Measurements from ENCODE around the gene TFPT. TPM values are rescaled to one million over a fixed set of nuclear protein-coding genes. Genes with fewer than 3 reads are reported as not detected.

The TFPT gene
- total RNA-seq, 1 experiment from 2014 or later: 34.2 TPM

DNA sequence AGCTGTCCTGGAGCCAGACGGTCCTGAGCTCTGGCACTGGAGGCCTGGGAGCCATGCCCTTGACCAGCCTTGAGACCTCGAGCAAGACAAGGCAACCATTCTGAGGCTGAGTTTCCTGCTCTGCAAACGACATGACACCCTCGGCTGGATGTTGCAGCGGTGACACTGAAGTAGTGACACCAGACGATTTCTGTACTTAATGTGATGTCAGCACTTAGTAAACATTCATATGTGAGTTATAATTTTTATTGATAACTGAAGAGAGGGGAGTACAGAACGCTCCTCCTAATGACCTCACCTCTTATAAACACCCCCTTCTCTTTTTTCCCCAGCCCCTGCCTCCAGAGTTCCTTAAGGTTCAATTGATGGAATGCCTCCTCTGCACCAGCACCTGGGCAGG is 7.0 kb downstream of the TFPT start:
- DNase-seq: no peak
- Mint-ChIP-seq H3K4me1 (ENCODE audit: low read depth, unreplicated experiment) (no peaks in the 10 kb centered on the region), H3K36me3 (ENCODE audit: insufficient read depth, unreplicated experiment) (peaks cover 69% of the 10 kb centered on the region), H3K27ac (ENCODE audit: unreplicated experiment) (no peak overlapping the region), H3K27me3 (ENCODE audit: unreplicated experiment) (no peaks in the 10 kb centered on the region), H3K4me3 (ENCODE audit: low read depth, unreplicated experiment) (no peak overlapping the region), H3K9me3 (ENCODE audit: low read depth, unreplicated experiment) (no peaks in the 10 kb centered on the region)
- intact Hi-C loops (cut with micrococcal nuclease; ENCODE audit: unreplicated experiment): no loop called here
- TF ChIP-seq, protein P1, sequence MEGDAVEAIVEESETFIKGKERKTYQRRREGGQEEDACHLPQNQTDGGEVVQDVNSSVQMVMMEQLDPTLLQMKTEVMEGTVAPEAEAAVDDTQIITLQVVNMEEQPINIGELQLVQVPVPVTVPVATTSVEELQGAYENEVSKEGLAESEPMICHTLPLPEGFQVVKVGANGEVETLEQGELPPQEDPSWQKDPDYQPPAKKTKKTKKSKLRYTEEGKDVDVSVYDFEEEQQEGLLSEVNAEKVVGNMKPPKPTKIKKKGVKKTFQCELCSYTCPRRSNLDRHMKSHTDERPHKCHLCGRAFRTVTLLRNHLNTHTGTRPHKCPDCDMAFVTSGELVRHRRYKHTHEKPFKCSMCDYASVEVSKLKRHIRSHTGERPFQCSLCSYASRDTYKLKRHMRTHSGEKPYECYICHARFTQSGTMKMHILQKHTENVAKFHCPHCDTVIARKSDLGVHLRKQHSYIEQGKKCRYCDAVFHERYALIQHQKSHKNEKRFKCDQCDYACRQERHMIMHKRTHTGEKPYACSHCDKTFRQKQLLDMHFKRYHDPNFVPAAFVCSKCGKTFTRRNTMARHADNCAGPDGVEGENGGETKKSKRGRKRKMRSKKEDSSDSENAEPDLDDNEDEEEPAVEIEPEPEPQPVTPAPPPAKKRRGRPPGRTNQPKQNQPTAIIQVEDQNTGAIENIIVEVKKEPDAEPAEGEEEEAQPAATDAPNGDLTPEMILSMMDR (IDR thresholded peaks at IDR 0.05; ENCODE audit: unreplicated experiment): no peak
- BruUV-seq (replicated peaks): no TSS peak
- CTCF ChIA-PET: interaction anchor here (0.6 kb wide), 1 partner anchor 20 kb away, joined by 3 read pairs; no protein-coding TSS in a partner anchor

DNA sequence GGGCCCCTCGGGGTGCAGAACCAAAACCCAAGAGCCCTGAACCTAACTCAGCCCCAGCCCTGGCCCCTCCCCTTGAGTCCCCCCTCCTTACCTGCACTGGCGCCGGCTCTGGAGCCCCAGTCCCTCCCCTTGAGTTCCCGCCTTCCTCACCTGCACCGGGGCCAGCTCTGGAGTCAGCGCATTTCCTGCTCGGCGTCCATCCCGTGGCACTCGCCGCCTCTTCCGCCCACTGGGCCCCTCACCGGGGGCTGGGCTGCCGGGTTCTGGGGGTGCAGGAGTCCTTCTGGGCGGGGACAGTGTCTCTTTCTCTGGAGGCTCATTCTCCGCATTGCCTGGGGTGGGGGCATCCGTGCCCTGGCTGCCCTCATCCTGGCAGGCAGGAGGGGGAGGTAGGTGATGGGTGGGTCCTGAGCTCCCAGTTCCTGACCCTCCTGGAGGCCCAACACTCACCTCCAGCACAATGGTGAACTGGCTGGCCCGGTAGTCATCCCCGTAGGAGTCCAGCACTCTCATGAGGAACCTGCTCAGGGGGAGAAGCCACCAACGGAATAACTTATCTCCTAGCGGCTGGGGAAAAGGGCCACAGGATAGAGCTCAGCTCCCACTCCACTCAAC is 7.5 kb downstream of the TFPT start:
- TF ChIP-seq, protein P1 (IDR thresholded peaks at IDR 0.05; ENCODE audit: unreplicated experiment): no peak
- Mint-ChIP-seq H3K27me3 (ENCODE audit: unreplicated experiment) (no peaks in the 10 kb centered on the region), H3K27ac (ENCODE audit: unreplicated experiment) (peak overlapping the region; percentile 21), H3K9me3 (ENCODE audit: low read depth, unreplicated experiment) (no peaks in the 10 kb centered on the region), H3K36me3 (ENCODE audit: insufficient read depth, unreplicated experiment) (peaks cover 71% of the 10 kb centered on the region), H3K4me1 (ENCODE audit: low read depth, unreplicated experiment) (no peaks in the 10 kb centered on the region), H3K4me3 (ENCODE audit: low read depth, unreplicated experiment) (peak overlapping the region; percentile 35)
- no TSS peak for BruUV-seq (replicated peaks)
- DNase-seq: no peak
- intact Hi-C loops (cut with micrococcal nuclease; ENCODE audit: unreplicated experiment): no loop called here
- CTCF ChIA-PET: interaction anchor here (0.6 kb wide), 1 partner anchor 19 kb away, joined by 3 read pairs; no protein-coding TSS in a partner anchor

DNA sequence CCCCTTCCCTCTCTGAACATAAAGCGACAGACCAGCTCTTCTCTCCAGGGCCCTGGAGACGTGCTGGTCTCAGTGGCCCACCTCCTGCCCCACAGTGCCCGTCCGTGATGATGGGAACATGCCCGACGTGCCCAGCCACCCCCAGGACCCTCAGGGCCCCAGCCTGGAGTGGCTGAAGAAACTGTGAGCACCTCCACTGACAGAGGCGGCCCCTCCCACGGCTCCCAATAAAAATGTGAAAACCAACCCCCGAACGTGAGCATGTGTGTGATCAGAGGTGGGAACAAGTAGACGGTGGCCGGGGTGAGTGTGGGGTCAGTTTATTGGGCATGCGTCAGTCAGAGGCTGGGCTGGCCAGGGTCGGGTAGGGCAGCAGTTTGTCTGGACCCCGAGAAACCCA is 8.7 kb downstream of the TFPT start:
- Mint-ChIP-seq H3K27ac (ENCODE audit: unreplicated experiment) (peak overlapping the region; percentile 2), H3K4me3 (ENCODE audit: low read depth, unreplicated experiment) (no peak overlapping the region), H3K9me3 (ENCODE audit: low read depth, unreplicated experiment) (no peaks in the 10 kb centered on the region), H3K27me3 (ENCODE audit: unreplicated experiment) (no peaks in the 10 kb centered on the region), H3K36me3 (ENCODE audit: insufficient read depth, unreplicated experiment) (peaks cover 66% of the 10 kb centered on the region), H3K4me1 (ENCODE audit: low read depth, unreplicated experiment) (peaks cover 7% of the 10 kb centered on the region)
- CTCF ChIA-PET: no interaction called here
- no TSS peak for BruUV-seq (replicated peaks)
- intact Hi-C loops (cut with micrococcal nuclease; ENCODE audit: unreplicated experiment): no loop called here
- DNase-seq: no peak
- TF ChIP-seq, protein P1 (IDR thresholded peaks at IDR 0.05; ENCODE audit: unreplicated experiment): no peak

DNA sequence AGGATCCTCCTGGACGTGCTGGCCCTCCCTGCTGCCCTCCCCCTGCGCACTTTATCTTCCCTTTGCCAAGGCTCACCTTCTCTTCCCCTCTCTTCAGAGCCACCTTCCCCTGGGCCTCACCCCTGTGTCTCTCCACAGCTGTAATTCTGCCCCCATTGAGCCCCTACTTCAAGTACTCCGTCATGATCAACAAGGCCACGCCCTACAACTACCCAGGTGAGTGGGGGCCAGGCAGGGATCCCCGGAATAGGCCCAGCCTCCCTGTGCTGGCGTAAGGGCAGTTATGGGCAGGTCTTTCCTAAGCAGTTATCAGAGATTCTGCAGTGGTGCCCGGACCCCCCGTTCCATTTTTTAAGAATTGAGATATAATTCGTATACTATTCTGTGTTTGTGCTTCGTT is 9.7 kb downstream of the TFPT start:
- no peaks in the 10 kb centered on the region for H3K9me3 Mint-ChIP-seq (ENCODE audit: low read depth, unreplicated experiment)
- H3K4me1 Mint-ChIP-seq (ENCODE audit: low read depth, unreplicated experiment): peaks cover 7% of the 10 kb centered on the region
- BruUV-seq (replicated peaks): no TSS peak
- intact Hi-C loops (cut with micrococcal nuclease; ENCODE audit: unreplicated experiment): no loop called here
- no peaks in the 10 kb centered on the region for H3K27me3 Mint-ChIP-seq (ENCODE audit: unreplicated experiment)
- H3K36me3 Mint-ChIP-seq (ENCODE audit: insufficient read depth, unreplicated experiment): peaks cover 60% of the 10 kb centered on the region
- H3K27ac Mint-ChIP-seq (ENCODE audit: unreplicated experiment): no peak overlapping the region
- TF ChIP-seq, protein P1 (IDR thresholded peaks at IDR 0.05; ENCODE audit: unreplicated experiment): no peak
- no peak for DNase-seq
- CTCF ChIA-PET: no interaction called here
- no peak overlapping the region for H3K4me3 Mint-ChIP-seq (ENCODE audit: low read depth, unreplicated experiment)

Measured in Calu3 (cell line).